ENCODE measurements around the gene RIMS4. TPM values are rescaled to one million over a fixed set of nuclear protein-coding genes. Genes with fewer than 3 reads are reported as not detected.

Gene RIMS4
- total RNA-seq, 1 donor from 2014 or later: 5.3 TPM

- Mint-ChIP-seq H3K27me3 (ENCODE audit: insufficient read depth, low read depth) (peaks cover 30% of the 10 kb centered on the region), H3K4me3 (peak overlapping the region; percentile 62), H3K9me3 (no peaks in the 10 kb centered on the region), H3K36me3 (no peaks in the 10 kb centered on the region), H3K27ac (no peak overlapping the region), H3K4me1 (peaks cover 15% of the 10 kb centered on the region)
- no peaks in the 10 kb centered on the region for H3K36me3 ChIP-seq
- no peak overlapping the region for H3K4me3 ChIP-seq
- no peaks in the 10 kb centered on the region for H3K79me2 ChIP-seq (ENCODE audit: low read depth)
- H3F3A ChIP-seq (ENCODE audit: low read depth): peaks cover 31% of the 10 kb centered on the region
- H3K27ac ChIP-seq: no peak overlapping the region
- peaks cover 80% of the 10 kb centered on the region for H3K27me3 ChIP-seq
- no peak overlapping the region for H3K9ac ChIP-seq
- no peaks in the 10 kb centered on the region for H4K20me1 ChIP-seq (ENCODE audit: low read depth)
- H3K4me1 ChIP-seq: peaks cover 5% of the 10 kb centered on the region
- H2AFZ ChIP-seq (replicated peaks): peak overlapping the region; percentile 100
- TF ChIP-seq EZH2 (IDR thresholded peaks at IDR 0.05) (no peak), EZH2phosphoT487 (IDR thresholded peaks at IDR 0.05) (no peak)
- TF ChIP-seq, protein P1, sequence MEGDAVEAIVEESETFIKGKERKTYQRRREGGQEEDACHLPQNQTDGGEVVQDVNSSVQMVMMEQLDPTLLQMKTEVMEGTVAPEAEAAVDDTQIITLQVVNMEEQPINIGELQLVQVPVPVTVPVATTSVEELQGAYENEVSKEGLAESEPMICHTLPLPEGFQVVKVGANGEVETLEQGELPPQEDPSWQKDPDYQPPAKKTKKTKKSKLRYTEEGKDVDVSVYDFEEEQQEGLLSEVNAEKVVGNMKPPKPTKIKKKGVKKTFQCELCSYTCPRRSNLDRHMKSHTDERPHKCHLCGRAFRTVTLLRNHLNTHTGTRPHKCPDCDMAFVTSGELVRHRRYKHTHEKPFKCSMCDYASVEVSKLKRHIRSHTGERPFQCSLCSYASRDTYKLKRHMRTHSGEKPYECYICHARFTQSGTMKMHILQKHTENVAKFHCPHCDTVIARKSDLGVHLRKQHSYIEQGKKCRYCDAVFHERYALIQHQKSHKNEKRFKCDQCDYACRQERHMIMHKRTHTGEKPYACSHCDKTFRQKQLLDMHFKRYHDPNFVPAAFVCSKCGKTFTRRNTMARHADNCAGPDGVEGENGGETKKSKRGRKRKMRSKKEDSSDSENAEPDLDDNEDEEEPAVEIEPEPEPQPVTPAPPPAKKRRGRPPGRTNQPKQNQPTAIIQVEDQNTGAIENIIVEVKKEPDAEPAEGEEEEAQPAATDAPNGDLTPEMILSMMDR (IDR thresholded peaks at IDR 0.05): no peak
- H3K4me2 ChIP-seq: peak overlapping the region; percentile 80
- no peaks in the 10 kb centered on the region for H3K9me3 ChIP-seq (ENCODE audit: low read depth)
- no peak for DNase-seq (ENCODE audit: low spot score)
These were observed 65.2 kb downstream of the RIMS4 start for GRCh38 chr20:44745122-44745597.

- Histone ChIP-seq H3K79me2 (ENCODE audit: low read depth) (no peaks in the 10 kb centered on the region), H3F3A (ENCODE audit: low read depth) (peaks cover 31% of the 10 kb centered on the region), H3K4me1 (peaks cover 5% of the 10 kb centered on the region), H3K27ac (no peak overlapping the region), H4K20me1 (ENCODE audit: low read depth) (no peaks in the 10 kb centered on the region), H2AFZ (replicated peaks) (no peak overlapping the region), H3K27me3 (peaks cover 69% of the 10 kb centered on the region), H3K4me3 (no peak overlapping the region), H3K9ac (no peak overlapping the region), H3K36me3 (no peaks in the 10 kb centered on the region), H3K4me2 (no peak overlapping the region), H3K9me3 (ENCODE audit: low read depth) (no peaks in the 10 kb centered on the region)
- peaks cover 15% of the 10 kb centered on the region for H3K4me1 Mint-ChIP-seq
- no peak overlapping the region for H3K27ac Mint-ChIP-seq
- peaks cover 27% of the 10 kb centered on the region for H3K27me3 Mint-ChIP-seq (ENCODE audit: insufficient read depth, low read depth)
- TF ChIP-seq, protein P1 (IDR thresholded peaks at IDR 0.05): no peak
- TF ChIP-seq EZH2 (IDR thresholded peaks at IDR 0.05) (no peak), EZH2phosphoT487 (IDR thresholded peaks at IDR 0.05) (no peak)
- no peaks in the 10 kb centered on the region for H3K36me3 Mint-ChIP-seq
- H3K9me3 Mint-ChIP-seq: no peaks in the 10 kb centered on the region
- H3K4me3 Mint-ChIP-seq: no peak overlapping the region
- no peak for DNase-seq (ENCODE audit: low spot score)
These were observed 66.3 kb downstream of the RIMS4 start for GRCh38 chr20:44743916-44744655.

- no peak overlapping the region for H3K4me2 ChIP-seq
- peaks cover 28% of the 10 kb centered on the region for H3K27me3 Mint-ChIP-seq (ENCODE audit: insufficient read depth, low read depth)
- TF ChIP-seq EZH2phosphoT487 (IDR thresholded peaks at IDR 0.05): no peak
- H4K20me1 ChIP-seq (ENCODE audit: low read depth): no peaks in the 10 kb centered on the region
- H3K27ac ChIP-seq: no peak overlapping the region
- H3K9me3 ChIP-seq (ENCODE audit: low read depth): no peaks in the 10 kb centered on the region
- no peaks in the 10 kb centered on the region for H3K36me3 Mint-ChIP-seq
- H3K36me3 ChIP-seq: no peaks in the 10 kb centered on the region
- peaks cover 19% of the 10 kb centered on the region for H3K4me1 Mint-ChIP-seq
- H3K4me3 ChIP-seq: no peak overlapping the region
- peaks cover 4% of the 10 kb centered on the region for H3K9me3 Mint-ChIP-seq
- H3K4me1 ChIP-seq: peaks cover 5% of the 10 kb centered on the region
- no peak overlapping the region for H2AFZ ChIP-seq (replicated peaks)
- H3K79me2 ChIP-seq (ENCODE audit: low read depth): no peaks in the 10 kb centered on the region
- no peak for DNase-seq (ENCODE audit: low spot score)
- H3K4me3 Mint-ChIP-seq: no peak overlapping the region
- peaks cover 64% of the 10 kb centered on the region for H3K27me3 ChIP-seq
- H3K9ac ChIP-seq: no peak overlapping the region
- H3F3A ChIP-seq (ENCODE audit: low read depth): peaks cover 31% of the 10 kb centered on the region
- H3K27ac Mint-ChIP-seq: no peak overlapping the region
These were observed 67.2 kb downstream of the RIMS4 start for GRCh38 chr20:44743080-44743701.

Data from neural progenitor cell (in vitro differentiated cells).